Ovary (tissue), 3 donors: ENCODE results near the gene ACOT7.

Experiments
- CTCF ChIP-seq, 3 donors: fragments of 450-650 bp in 2 of 3; fragments of 200-600 bp in 1 of 3; IDR thresholded peaks; one replicate each; pipeline versions ENCODE4 v1.5.1 to v1.8.0; 2016 to 2022; ENCODE audit warnings: antibody characterized with exemption in 3 of 3, mild to moderate bottlenecking in 1 of 3
- POLR2A ChIP-seq: fragments of 450-650 bp; IDR thresholded peaks from one replicate; pipeline ENCODE4 v1.6.1; 2017; ENCODE audit warnings: antibody characterized with exemption, mild to moderate bottlenecking, moderate library complexity
- donor health status: DM: no; HTN: no; CAD: no.

- no peak for TF ChIP-seq CTCF (IDR thresholded peaks at IDR 0.05)
- no peak for TF ChIP-seq POLR2A
These were observed 132.0 kb downstream of the ACOT7 start for GRCh38 chr1:6261615-6261995.
